Adrenal gland (tissue), 12 donors: ENCODE results near the gene POLR2E. TPM values are rescaled to one million over a fixed set of nuclear protein-coding genes. Genes with fewer than 3 reads are reported as not detected.

Experiments used
- DNase-seq, 7 donors: peaks; one replicate each; pipeline ENCODE4 v3.0.0-alpha.2; 2019 to 2020
- H3K27ac ChIP-seq, 5 donors: fragments of 200-600 bp; sonication (generic) in 4 of 5; 1 replicate in 3 of 5; 2 replicates in 2 of 5; pipeline versions ENCODE4 v1.5.1 to v1.8.0; 2016 to 2020; ENCODE audit warnings: mild to moderate bottlenecking in 1 of 5
- H3K27me3 ChIP-seq: fragments of 200-600 bp; 2 replicates; pipeline ENCODE4 v1.8.0; 2021
- H3K36me3 ChIP-seq, 2 donors: fragments of 200-600 bp; replicated peaks in 1 of 2; 1 replicate in 1 of 2; 2 replicates in 1 of 2; pipeline versions ENCODE4 v1.5.1 to v1.8.0; 2018 to 2022
- H3K4me1 ChIP-seq, 2 donors: fragments of 200-600 bp; replicated peaks in 1 of 2; 1 replicate in 1 of 2; 2 replicates in 1 of 2; pipeline versions ENCODE4 v1.5.1 to v1.8.0; 2018 to 2021
- H3K4me3 ChIP-seq, 4 donors: fragments of 200-600 bp; sonication (generic) in 3 of 4; one replicate each; pipeline ENCODE4 v1.5.1; 2016 to 2018
- H3K9me3 ChIP-seq, 3 donors: fragments of 200-600 bp; sonication (generic) in 1 of 3; replicated peaks in 1 of 3; 1 replicate in 2 of 3; 2 replicates in 1 of 3; pipeline versions ENCODE4 v1.5.1 to v1.8.0; 2016 to 2021
- POLR2A ChIP-seq, 2 donors: fragments of 450-650 bp; IDR thresholded peaks; one replicate each; pipeline ENCODE4 v1.6.1; 2017; ENCODE audit warnings: antibody characterized with exemption in 2 of 2, mild to moderate bottlenecking in 2 of 2, moderate library complexity in 1 of 2
- WGBS, 4 donors: extraction: QIAGEN DNeasy Blood & Tissue Kit in 2 of 4; methylation state at CpG; one replicate each; pipeline versions ENCODE4 v1.1.5 to v1.1.7; 2013 to 2017; 5-methylcytosine and 5-hydroxymethylcytosine counted together
- intact Hi-C, 2 donors: fragments of 100-400 bp; cut with DNase I; formaldehyde crosslinking; loops; one replicate each; pipeline versions ENCODE4 v1.14.1 to v1.15.0; 2022 to 2023
- polyA plus RNA-seq, 3 donors: library from polyadenylated mRNA; stranded (reverse); fragments of 200-250 nt in 2 of 3; fragments of 350-450 nt in 1 of 3; fragmentation: Illumina TruSeq in 1 of 3; extraction: RNeasy Lipid Tissue Mini Kit (QIAGEN cat#74804) in 1 of 3; gene quantifications; one replicate each; pipeline ENCODE4 v1.2.3, GENCODE V29; 2013 to 2014
- total RNA-seq, 9 donors: library from RNA; depleted of rRNA in 4 of 9; stranded (reverse); fragments of >200 nt in 4 of 9; fragments of 120-200 nt in 1 of 9; fragmentation: NEBNext Ultra II Directional in 1 of 9; extraction: Animal tissue kit (Norgen Biotek cat#: 25700) in 1 of 9; gene quantifications; one replicate each; pipeline versions ENCODE4 v1.1.0 to v1.2.4, GENCODE V29; 2013 to 2023
- TF ChIP-seq, protein P1 (sequence below), 6 experiments: fragments of 450-650 bp in 4 of 6; fragments of 200-600 bp in 2 of 6; sonication (generic) in 1 of 6; IDR thresholded peaks; 1 replicate in 5 of 6; 2 replicates in 1 of 6; pipeline versions ENCODE4 v1.5.1 to v1.8.0; 2016 to 2021; ENCODE audit warnings: antibody characterized with exemption in 6 of 6, mild to moderate bottlenecking in 2 of 6, moderate library complexity in 1 of 6
- donor health status: healthy with polysubstance abuse.
- donor health status: Bipolar disorder and iron deficiency.
- donor health status: DM: yes; HTN: yes; CAD: no.
- donor health status: DM: no; HTN: no; CAD: no.
- donor health status: DM: no; HTN: no; CAD: no.
- donor health status: DM: yes; HTN: yes; CAD: no.

POLR2E gene
- total and polyA plus RNA-seq, 12 donors: 74.7 to 231 (median 157) TPM

DNA sequence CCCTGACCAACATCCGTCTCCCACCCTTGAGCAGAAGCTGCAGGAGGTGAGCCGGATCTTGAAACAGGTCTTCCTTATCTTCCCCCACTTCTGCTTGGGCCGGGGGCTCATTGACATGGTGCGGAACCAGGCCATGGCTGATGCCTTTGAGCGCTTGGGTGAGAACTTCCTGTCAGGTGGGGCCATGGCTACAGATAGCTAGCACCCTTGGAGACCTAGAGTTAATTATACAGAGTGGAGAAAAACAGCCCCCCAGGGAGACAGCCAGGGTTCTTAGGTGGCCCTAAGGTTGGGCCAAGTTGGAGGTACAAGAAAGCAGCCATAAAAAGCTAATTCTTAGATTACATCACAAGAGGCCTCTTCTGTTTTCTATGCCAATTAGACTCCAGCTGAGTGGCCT is 37.1 kb downstream of the POLR2E start:
- intact Hi-C loops: no loop called here
- no peak for DNase-seq
- TF ChIP-seq, protein P1, sequence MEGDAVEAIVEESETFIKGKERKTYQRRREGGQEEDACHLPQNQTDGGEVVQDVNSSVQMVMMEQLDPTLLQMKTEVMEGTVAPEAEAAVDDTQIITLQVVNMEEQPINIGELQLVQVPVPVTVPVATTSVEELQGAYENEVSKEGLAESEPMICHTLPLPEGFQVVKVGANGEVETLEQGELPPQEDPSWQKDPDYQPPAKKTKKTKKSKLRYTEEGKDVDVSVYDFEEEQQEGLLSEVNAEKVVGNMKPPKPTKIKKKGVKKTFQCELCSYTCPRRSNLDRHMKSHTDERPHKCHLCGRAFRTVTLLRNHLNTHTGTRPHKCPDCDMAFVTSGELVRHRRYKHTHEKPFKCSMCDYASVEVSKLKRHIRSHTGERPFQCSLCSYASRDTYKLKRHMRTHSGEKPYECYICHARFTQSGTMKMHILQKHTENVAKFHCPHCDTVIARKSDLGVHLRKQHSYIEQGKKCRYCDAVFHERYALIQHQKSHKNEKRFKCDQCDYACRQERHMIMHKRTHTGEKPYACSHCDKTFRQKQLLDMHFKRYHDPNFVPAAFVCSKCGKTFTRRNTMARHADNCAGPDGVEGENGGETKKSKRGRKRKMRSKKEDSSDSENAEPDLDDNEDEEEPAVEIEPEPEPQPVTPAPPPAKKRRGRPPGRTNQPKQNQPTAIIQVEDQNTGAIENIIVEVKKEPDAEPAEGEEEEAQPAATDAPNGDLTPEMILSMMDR (IDR thresholded peaks at IDR 0.05): no peak
- TF ChIP-seq POLR2A (IDR thresholded peaks at IDR 0.05): no peak
- H3K27ac ChIP-seq: no peak overlapping the region
- H3K4me3 ChIP-seq: no peak overlapping the region
- H3K36me3 ChIP-seq: no peaks in the 10 kb centered on the region
- no peaks in the 10 kb centered on the region for H3K4me1 ChIP-seq
- H3K27me3 ChIP-seq: no peaks in the 10 kb centered on the region
- H3K9me3 ChIP-seq: peaks cover 0 to 22% (median 0%) of the 10 kb centered on the region in 3 donors
- WGBS, 4 donors: 93 to 100% (median 96%) methylated on average over 5 of the region's 5 CpGs

GRCh38 chr19:1057176-1057855 is 37.9 kb downstream of the POLR2E start:
- intact Hi-C loops: no loop called here
- Histone ChIP-seq H3K4me1 (no peaks in the 10 kb centered on the region), H3K27ac (no peak overlapping the region), H3K27me3 (no peaks in the 10 kb centered on the region), H3K9me3 (peaks cover 0 to 22% (median 0%) of the 10 kb centered on the region in 3 donors), H3K4me3 (no peak overlapping the region), H3K36me3 (no peaks in the 10 kb centered on the region)
- WGBS, 4 donors: 43 to 57% (median 54%) methylated on average over 3 of the region's 3 CpGs
- TF ChIP-seq POLR2A (IDR thresholded peaks at IDR 0.05): no peak
- TF ChIP-seq, protein P1 (IDR thresholded peaks at IDR 0.05): peak in 2 of 6 experiments; percentile 9 to 10
- DNase-seq: no peak

GRCh38 chr19:1055886-1056620 is 39.1 kb downstream of the POLR2E start:
- no peaks in the 10 kb centered on the region for H3K36me3 ChIP-seq
- TF ChIP-seq, protein P1 (IDR thresholded peaks at IDR 0.05): no peak
- H3K9me3 ChIP-seq: peaks cover 0 to 22% (median 0%) of the 10 kb centered on the region in 3 donors
- intact Hi-C loops: no loop called here
- H3K27ac ChIP-seq: no peak overlapping the region
- H3K4me1 ChIP-seq: no peaks in the 10 kb centered on the region
- H3K4me3 ChIP-seq: no peak overlapping the region
- no peaks in the 10 kb centered on the region for H3K27me3 ChIP-seq
- DNase-seq: no peak
- WGBS, 4 donors: 96 to 98% (median 97%) methylated on average over 11 to 20 of the region's 20 CpGs

- Histone ChIP-seq H3K27ac (no peak overlapping the region), H3K27me3 (no peaks in the 10 kb centered on the region), H3K36me3 (no peaks in the 10 kb centered on the region), H3K4me3 (no peak overlapping the region), H3K4me1 (no peaks in the 10 kb centered on the region), H3K9me3 (peaks cover 0 to 22% (median 0%) of the 10 kb centered on the region in 3 donors)
- 92 to 100% (median 98%) methylated on average over 1 to 14 of the region's 14 CpGs for WGBS, 4 donors
- no peak for DNase-seq
- TF ChIP-seq, protein P1 (IDR thresholded peaks at IDR 0.05): no peak
- TF ChIP-seq POLR2A (IDR thresholded peaks at IDR 0.05): no peak
- intact Hi-C loops: no loop called here
Observed at GRCh38 chr19:1055028-1055425, 40.1 kb downstream of the POLR2E start.
